ENCODE measurements around the gene DDIT3. TPM values are rescaled to one million over a fixed set of nuclear protein-coding genes. Genes with fewer than 3 reads are reported as not detected.

DDIT3 gene
- total and polyA plus RNA-seq, 2 of the 8 experiments (the other 6 are each of a cell fraction or from before 2014, with no cell fraction given), result 4.9 to 5.7 TPM

DNA sequence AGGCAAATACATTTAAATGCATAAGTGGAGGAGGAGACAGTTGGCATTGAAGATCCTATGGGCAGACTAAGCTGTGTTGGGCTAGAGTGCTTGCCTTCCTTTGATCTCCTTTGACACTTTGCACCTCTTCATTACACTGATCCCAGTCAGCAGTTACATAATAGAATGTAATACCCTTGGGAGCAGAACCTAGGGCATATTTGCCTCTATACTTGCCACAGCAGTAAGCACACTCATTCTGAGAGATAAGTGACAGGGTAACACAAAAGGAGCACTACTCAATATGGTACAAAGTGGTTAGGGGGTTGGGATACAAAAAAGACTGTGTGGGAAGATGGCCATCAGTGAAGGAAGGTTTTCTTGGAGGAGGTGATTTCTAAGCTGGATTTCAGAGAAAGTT is 23.5 kb downstream of the DDIT3 start:
- Histone ChIP-seq H3K4me3 (ENCODE audit: extremely low read depth in 1 of 4, insufficient read depth in 2 of 4, low read depth in 3 of 4, low read length in 4 of 4) (no peak overlapping the region), H2BK15ac (ENCODE audit: low read length) (no peak overlapping the region), H3K36me3 (ENCODE audit: control insufficient read depth in 2 of 4, insufficient read depth in 4 of 4, low read length in 3 of 4) (peaks cover 29 to 82% (median 58%) of the 10 kb centered on the region in 4 experiments), H3K18ac (ENCODE audit: extremely low read depth, low read length) (no peak overlapping the region), H4K8ac (ENCODE audit: extremely low read depth, insufficient read depth, low read length) (no peak overlapping the region), H3K27ac (ENCODE audit: low read depth, low read length) (no peak overlapping the region), H3K14ac (ENCODE audit: insufficient read length) (no peak overlapping the region), H2AFZ (ENCODE audit: low read length) (no peak overlapping the region), H2BK120ac (replicated peaks; ENCODE audit: low read depth, low read length) (no peak overlapping the region), H4K91ac (replicated peaks; ENCODE audit: insufficient read length, low read length) (no peak overlapping the region), H3K9me3 (ENCODE audit: insufficient read depth in 2 of 2, low read depth in 1 of 2, low read length in 1 of 2) (no peaks in the 10 kb centered on the region; a peak in 1 of 4 replicates), H3K9ac (replicated peaks in 1 of 4; ENCODE audit: extremely low read depth in 1 of 4, low read depth in 3 of 4, low read length in 3 of 4) (no peak overlapping the region), H3K23me2 (ENCODE audit: low read depth, low read length) (peaks cover 2% of the 10 kb centered on the region; the same call in 1 of the 2 replicates), H3K27me3 (replicated peaks in 1 of 4; ENCODE audit: control insufficient read depth in 3 of 4, extremely low read depth in 1 of 4, insufficient read depth in 3 of 4, low read length in 3 of 4) (no peaks in the 10 kb centered on the region), H2BK20ac (ENCODE audit: low read length) (no peak overlapping the region), H3K23ac (ENCODE audit: insufficient read length) (no peak overlapping the region), H3K79me2 (ENCODE audit: control insufficient read depth in 1 of 2, insufficient read depth in 2 of 2, low read length in 2 of 2) (peaks cover 0 to 6% of the 10 kb centered on the region in 2 experiments; a peak in 1 of 4 replicates), H4K5ac (ENCODE audit: insufficient read length, low read depth, low read length) (no peak overlapping the region), H3K56ac (replicated peaks; ENCODE audit: insufficient read length, low read depth, low read length) (no peak overlapping the region), H2AK5ac (ENCODE audit: low read depth, low read length) (no peak overlapping the region), H3K79me1 (ENCODE audit: low read depth, low read length) (peaks cover 5% of the 10 kb centered on the region; the same call in 1 of the 2 replicates), H3K4ac (replicated peaks; ENCODE audit: insufficient read length, low read depth, low read length) (no peak overlapping the region), H3K4me2 (ENCODE audit: insufficient read depth in 1 of 2, low read depth in 2 of 2, low read length in 2 of 2) (no peak overlapping the region), H2BK12ac (ENCODE audit: low read depth, low read length) (no peak overlapping the region), H3K4me1 (replicated peaks in 1 of 4; ENCODE audit: control insufficient read depth in 3 of 4, insufficient read depth in 4 of 4, low read length in 3 of 4) (no peaks in the 10 kb centered on the region), H2BK5ac (ENCODE audit: low read depth, low read length) (no peak overlapping the region), H4K20me1 (replicated peaks in 1 of 2; ENCODE audit: control insufficient read depth in 1 of 2, insufficient read depth in 2 of 2, low read length in 2 of 2) (peaks cover 0 to 2% of the 10 kb centered on the region in 2 experiments)
- DNase-seq (ENCODE audit: low read depth in 1 of 2, low spot score in 2 of 2) (no peak), FAIRE-seq (no peak)
- ChIA-PET POLR2A (ENCODE audit: partially characterized antibody) (interaction anchor here (0.6 to 1.5 kb wide), 8 partner anchors 34 to 326 kb away, joined by 3 to 4 read pairs (median 3); no protein-coding TSS in a partner anchor), CTCF (ENCODE audit: partially characterized antibody) (interaction anchor here (0.6 to 2.5 kb wide), 5 partner anchors 8 to 85 kb away, joined by 3 to 9 read pairs (median 4); partner anchors contain the start of gene MARS1)
- TF ChIP-seq GABPA (IDR thresholded peaks at IDR 0.05; ENCODE audit: borderline replicate concordance, insufficient read depth, low read length), result no peak
- TF ChIP-seq SP2 (IDR thresholded peaks at IDR 0.05; ENCODE audit: low read length), result no peak
- no peak for TF ChIP-seq CHD1 (IDR thresholded peaks at IDR 0.05; ENCODE audit: low read depth, low read length)
- no peak for TF ChIP-seq TEAD4 (IDR thresholded peaks at IDR 0.05; ENCODE audit: low read depth, low read length)
- no peak for TF ChIP-seq BRCA1 (IDR thresholded peaks at IDR 0.05; ENCODE audit: low read depth, low read length)
- TF ChIP-seq KDM1A (IDR thresholded peaks at IDR 0.05; ENCODE audit: borderline replicate concordance, low read length), result no peak
- TF ChIP-seq POLR2AphosphoS5 (IDR thresholded peaks at IDR 0.05; ENCODE audit: low read depth, low read length), result no peak
- TF ChIP-seq SIN3A (conservative IDR thresholded peaks at IDR 0.05 in 1 of 2, IDR thresholded peaks at IDR 0.05 in 1 of 2; ENCODE audit: low read depth in 1 of 2, low read length in 2 of 2), result no peak
- no peak for TF ChIP-seq POLR2A (IDR thresholded peaks at IDR 0.05; ENCODE audit: control extremely low read depth in 1 of 2, low read depth in 2 of 2, low read length in 2 of 2)
- TF ChIP-seq, protein P1, sequence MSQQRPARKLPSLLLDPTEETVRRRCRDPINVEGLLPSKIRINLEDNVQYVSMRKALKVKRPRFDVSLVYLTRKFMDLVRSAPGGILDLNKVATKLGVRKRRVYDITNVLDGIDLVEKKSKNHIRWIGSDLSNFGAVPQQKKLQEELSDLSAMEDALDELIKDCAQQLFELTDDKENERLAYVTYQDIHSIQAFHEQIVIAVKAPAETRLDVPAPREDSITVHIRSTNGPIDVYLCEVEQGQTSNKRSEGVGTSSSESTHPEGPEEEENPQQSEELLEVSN (IDR thresholded peaks at IDR 0.05), result no peak
- TF ChIP-seq RXRA (IDR thresholded peaks at IDR 0.05; ENCODE audit: insufficient read depth, low read depth, low read length), result no peak
- TF ChIP-seq, protein P2, sequence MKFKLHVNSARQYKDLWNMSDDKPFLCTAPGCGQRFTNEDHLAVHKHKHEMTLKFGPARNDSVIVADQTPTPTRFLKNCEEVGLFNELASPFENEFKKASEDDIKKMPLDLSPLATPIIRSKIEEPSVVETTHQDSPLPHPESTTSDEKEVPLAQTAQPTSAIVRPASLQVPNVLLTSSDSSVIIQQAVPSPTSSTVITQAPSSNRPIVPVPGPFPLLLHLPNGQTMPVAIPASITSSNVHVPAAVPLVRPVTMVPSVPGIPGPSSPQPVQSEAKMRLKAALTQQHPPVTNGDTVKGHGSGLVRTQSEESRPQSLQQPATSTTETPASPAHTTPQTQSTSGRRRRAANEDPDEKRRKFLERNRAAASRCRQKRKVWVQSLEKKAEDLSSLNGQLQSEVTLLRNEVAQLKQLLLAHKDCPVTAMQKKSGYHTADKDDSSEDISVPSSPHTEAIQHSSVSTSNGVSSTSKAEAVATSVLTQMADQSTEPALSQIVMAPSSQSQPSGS (IDR thresholded peaks at IDR 0.05; ENCODE audit: low read length), result no peak
- no peak for TF ChIP-seq ZNF274 (IDR thresholded peaks at IDR 0.05; ENCODE audit: borderline replicate concordance, extremely low read depth, low read length)

All from H1 (cell line).